Heart right ventricle (tissue), 16 donors: ENCODE measurements around the gene UQCC2. TPM values are rescaled to one million over a fixed set of nuclear protein-coding genes. Genes with fewer than 3 reads are reported as not detected.

Experiments used
- ATAC-seq, 8 donors: fragments of 200-7000 bp; cut with Tn5 transposase; one replicate each; pipeline ENCODE4 v1.9.1; 2020; ENCODE audit warnings: mild to moderate bottlenecking in 8 of 8, moderate library complexity in 8 of 8, moderate number of reproducible peaks in 1 of 8
- DNase-seq, 2 donors: peaks; one replicate each; pipeline ENCODE4 v3.0.0-alpha.2; 2020
- H3K27ac ChIP-seq, 10 donors: fragments of 200-600 bp; sonication (generic) in 2 of 10; one replicate each; pipeline versions ENCODE4 v1.5.0 to v1.8.0; 2020 to 2022; ENCODE audit warnings: mild to moderate bottlenecking in 3 of 10
- H3K27me3 ChIP-seq, 7 donors: fragments of 200-600 bp; one replicate each; pipeline ENCODE4 v1.8.0; 2021 to 2022; ENCODE audit warnings: mild to moderate bottlenecking in 2 of 7
- H3K36me3 ChIP-seq, 9 donors: fragments of 200-600 bp; sonication (generic) in 1 of 9; one replicate each; pipeline versions ENCODE4 v1.5.0 to v1.8.0; 2020 to 2022; ENCODE audit warnings: mild to moderate bottlenecking in 2 of 9
- H3K4me1 ChIP-seq, 9 donors: fragments of 200-600 bp; sonication (generic) in 1 of 9; one replicate each; pipeline versions ENCODE4 v1.5.0 to v1.8.0; 2020 to 2022; ENCODE audit warnings: mild to moderate bottlenecking in 4 of 9
- H3K4me3 ChIP-seq, 10 donors: fragments of 200-600 bp; sonication (generic) in 2 of 10; one replicate each; pipeline versions ENCODE4 v1.5.0 to v1.8.0; 2020 to 2022; ENCODE audit warnings: mild to moderate bottlenecking in 7 of 10, moderate library complexity in 2 of 10
- H3K9me3 ChIP-seq, 11 donors: fragments of 200-600 bp in 10 of 11; sonication (generic) in 2 of 11; one replicate each; pipeline versions ENCODE4 v1.5.0 to v1.8.0; 2013 to 2022; ENCODE audit warnings: mild to moderate bottlenecking in 2 of 11, control low read depth in 1 of 11, moderate library complexity in 1 of 11
- WGBS, 2 donors: extraction: QIAGEN DNeasy Blood & Tissue Kit; methylation state at CpG; one replicate each; pipeline ENCODE4 v1.1.7; 2013; ENCODE audit warnings: inconsistent platforms in 1 of 2; 5-methylcytosine and 5-hydroxymethylcytosine counted together
- intact Hi-C, 10 donors: fragments of 100-400 bp; cut with DNase I; formaldehyde crosslinking; loops; one replicate each; pipeline versions ENCODE4 v1.11.1 to v1.14.2; 2022
- polyA plus RNA-seq, 2 donors: library from polyadenylated mRNA; stranded (reverse); fragments of 200-250 nt; gene quantifications; one replicate each; pipeline ENCODE4 v1.2.3, GENCODE V29; 2013
- total RNA-seq, 10 donors: library from RNA; stranded (reverse); fragmentation: NEBNext Ultra II Directional in 3 of 10; extraction: Animal tissue kit (Norgen Biotek cat#: 25700) in 3 of 10; gene quantifications; one replicate each; pipeline versions ENCODE4 v1.2.1 to v1.2.4, GENCODE V29; 2021 to 2023
- TF ChIP-seq, protein P1 (sequence below), 9 donors: fragments of 200-600 bp; sonication (generic) in 2 of 9; IDR thresholded peaks; one replicate each; pipeline versions ENCODE4 v1.5.0 to v1.8.0; 2021 to 2022; ENCODE audit warnings: antibody characterized with exemption in 9 of 9, mild to moderate bottlenecking in 5 of 9, moderate library complexity in 1 of 9
- donor health status: Arrhythmogenic right ventricular cardiomyopathy.
- donor health status: ischemic (EF 13 %, LVEDD 7.1; RV severe dilation, severe dysfunction).
- donor health status: healthy with polysubstance abuse.
- donor health status: DM: no; HTN: yes; CAD: no.
- donor health status: DM: no; HTN: no; CAD: no.
- donor health status: ischemic (EF 25% LVEDD 6.9; RV normal size, moderate dysfunction).
- donor health status: ischemic (EF 25% LVEDD 5.7; RV mildly dilated, moderate dysfunction).
- donor health status: healthy.
- donor health status: DM: yes; HTN: yes; CAD: no.
- donor health status: Ischemic cardiomyopathy.
- donor health status: ischemic (EF 35%, LVEDD 5.7; RV mildly dilated, moderate dysfunction).
- donor health status: nonischemic (EF 11% LVEDD 7.7; RV severe dilation, severe dysfunction).
- donor health status: DM: yes; HTN: yes; CAD: no.
- donor health status: PGD.
- donor health status: ischemic (EF 29% LVEDD 5.4; RV normal size, mild dysfunction).
- donor health status: nonischemic (EF 23%, LVEDD 6.1; RV moderate dilation, normal function).

UQCC2 gene
- total and polyA plus RNA-seq, 12 donors, result 200 to 598 (median 245) TPM

DNA sequence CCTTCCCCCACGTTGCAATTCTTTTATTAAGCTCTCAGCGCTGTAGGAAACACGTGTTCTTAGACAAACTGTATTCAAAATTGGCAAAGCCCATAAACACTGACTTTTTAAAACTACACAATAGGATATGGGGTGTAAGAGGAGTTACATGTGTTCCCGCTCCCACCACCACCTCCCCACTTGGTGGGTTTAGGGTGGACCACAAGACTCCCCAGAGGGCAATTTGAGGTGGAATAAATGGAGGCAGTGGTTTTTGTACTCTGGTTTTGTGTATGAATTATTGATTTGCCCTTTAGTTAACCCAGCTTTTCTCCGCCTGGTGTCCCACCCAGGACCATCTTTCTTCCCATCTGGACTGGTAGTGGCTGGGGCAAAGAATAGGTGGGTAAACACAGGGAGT is 3.7 kb downstream of the UQCC2 start:
- TF ChIP-seq, protein P1, sequence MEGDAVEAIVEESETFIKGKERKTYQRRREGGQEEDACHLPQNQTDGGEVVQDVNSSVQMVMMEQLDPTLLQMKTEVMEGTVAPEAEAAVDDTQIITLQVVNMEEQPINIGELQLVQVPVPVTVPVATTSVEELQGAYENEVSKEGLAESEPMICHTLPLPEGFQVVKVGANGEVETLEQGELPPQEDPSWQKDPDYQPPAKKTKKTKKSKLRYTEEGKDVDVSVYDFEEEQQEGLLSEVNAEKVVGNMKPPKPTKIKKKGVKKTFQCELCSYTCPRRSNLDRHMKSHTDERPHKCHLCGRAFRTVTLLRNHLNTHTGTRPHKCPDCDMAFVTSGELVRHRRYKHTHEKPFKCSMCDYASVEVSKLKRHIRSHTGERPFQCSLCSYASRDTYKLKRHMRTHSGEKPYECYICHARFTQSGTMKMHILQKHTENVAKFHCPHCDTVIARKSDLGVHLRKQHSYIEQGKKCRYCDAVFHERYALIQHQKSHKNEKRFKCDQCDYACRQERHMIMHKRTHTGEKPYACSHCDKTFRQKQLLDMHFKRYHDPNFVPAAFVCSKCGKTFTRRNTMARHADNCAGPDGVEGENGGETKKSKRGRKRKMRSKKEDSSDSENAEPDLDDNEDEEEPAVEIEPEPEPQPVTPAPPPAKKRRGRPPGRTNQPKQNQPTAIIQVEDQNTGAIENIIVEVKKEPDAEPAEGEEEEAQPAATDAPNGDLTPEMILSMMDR (IDR thresholded peaks at IDR 0.05), result no peak
- H3K36me3 ChIP-seq, result peaks cover 0 to 43% (median 0%) of the 10 kb centered on the region in 9 donors
- WGBS, 2 donors, result 88 to 94% methylated on average over 5 of the region's 5 CpGs
- peak overlapping the region in 4 of 10 donors; percentile 82 to 95 (median 92) for H3K27ac ChIP-seq
- ATAC-seq (no peak), DNase-seq (no peak)
- H3K4me3 ChIP-seq, result no peak overlapping the region
- intact Hi-C loops, result loop anchor here in 1 of 10 donors (10.0 kb wide), 1 partner anchor 123 kb away; the partner anchor contains the start of gene BAK1
- peaks cover 6 to 48% (median 33%) of the 10 kb centered on the region in 9 donors for H3K4me1 ChIP-seq
- H3K9me3 ChIP-seq, result no peaks in the 10 kb centered on the region
- H3K27me3 ChIP-seq, result no peaks in the 10 kb centered on the region

DNA sequence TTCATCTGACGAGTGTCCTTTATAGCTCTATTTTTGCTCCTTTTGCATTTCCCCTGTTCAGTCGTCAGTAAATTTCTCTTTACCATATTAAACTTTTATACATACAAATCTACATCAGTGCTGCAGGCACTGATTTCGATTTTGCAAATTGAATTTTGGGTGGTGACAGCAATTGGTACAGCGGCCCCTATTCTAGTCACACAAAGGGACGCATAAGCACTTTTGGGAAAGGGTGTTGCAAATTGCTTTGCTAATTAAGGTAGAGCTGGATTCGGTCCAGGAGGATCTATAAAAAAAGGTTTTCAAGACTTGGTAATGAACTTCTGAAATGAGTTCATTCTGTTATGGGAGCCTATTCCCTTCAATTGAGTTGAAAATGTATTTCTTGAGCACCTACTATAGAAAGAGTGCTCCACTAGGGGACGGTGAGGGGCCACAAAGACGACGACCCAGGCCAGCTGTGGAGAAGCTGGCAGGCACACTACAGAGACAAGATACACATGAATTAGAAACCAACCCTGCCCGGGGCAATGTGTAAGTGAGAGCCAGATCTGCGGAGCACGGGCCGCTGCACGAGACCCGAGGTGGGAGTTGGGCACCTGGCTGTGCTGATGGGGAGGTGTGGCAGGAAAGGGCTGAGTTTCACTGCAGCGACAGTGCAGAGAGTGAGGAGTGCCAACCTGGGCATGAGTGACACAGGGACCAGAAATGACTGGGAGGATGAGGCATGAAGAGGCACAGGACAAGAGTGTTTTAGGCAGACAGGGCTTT is 5.4 kb downstream of the UQCC2 start:
- TF ChIP-seq, protein P1 (IDR thresholded peaks at IDR 0.05), result no peak
- Histone ChIP-seq H3K4me1 (peaks cover 6 to 50% (median 28%) of the 10 kb centered on the region in 9 donors), H3K9me3 (no peaks in the 10 kb centered on the region), H3K36me3 (peaks cover 0 to 43% (median 0%) of the 10 kb centered on the region in 9 donors), H3K27ac (no peak overlapping the region), H3K27me3 (no peaks in the 10 kb centered on the region), H3K4me3 (no peak overlapping the region)
- intact Hi-C loops, result loop anchor here in 1 of 10 donors (10.0 kb wide), 1 partner anchor 121 kb away; the partner anchor contains the start of gene BAK1
- WGBS, 2 donors, result 77 to 85% methylated on average over 16 of the region's 16 CpGs
- ATAC-seq (no peak), DNase-seq (no peak)

DNA sequence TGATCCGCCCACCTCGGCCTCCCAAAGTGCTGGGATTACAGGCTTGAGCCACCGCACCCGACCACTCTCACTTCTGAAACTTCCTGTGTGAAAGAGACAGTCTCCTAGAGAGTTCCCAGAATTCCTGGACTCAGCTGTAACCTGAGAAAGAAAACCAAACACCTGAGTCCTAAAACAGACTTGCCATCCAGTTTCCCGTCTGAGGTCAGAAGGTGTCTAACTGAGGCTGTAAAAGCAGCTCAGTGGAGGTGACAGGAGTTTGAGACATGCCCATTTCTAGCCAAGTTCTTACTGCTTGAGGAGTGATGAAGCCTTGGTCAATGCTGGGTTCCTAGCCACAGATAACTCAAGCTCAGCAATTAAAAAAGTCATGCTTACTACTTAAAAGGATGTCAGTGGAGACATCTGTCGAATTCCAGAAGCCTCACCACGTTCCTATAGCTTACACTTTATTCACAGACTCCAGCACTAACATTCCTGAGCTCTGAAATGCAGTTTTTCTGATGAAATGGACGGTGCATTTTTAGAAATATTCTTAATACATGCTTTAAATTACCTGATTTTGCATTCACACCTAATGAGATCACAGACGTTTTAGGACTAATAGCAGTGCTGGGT is 6.1 kb downstream of the UQCC2 start:
- intact Hi-C loops, result loop anchor here in 1 of 10 donors (10.0 kb wide), 1 partner anchor 121 kb away; the partner anchor contains the start of gene BAK1
- no peaks in the 10 kb centered on the region for H3K27me3 ChIP-seq
- no peaks in the 10 kb centered on the region for H3K9me3 ChIP-seq
- H3K4me3 ChIP-seq, result no peak overlapping the region
- TF ChIP-seq, protein P1 (IDR thresholded peaks at IDR 0.05), result no peak
- H3K27ac ChIP-seq, result no peak overlapping the region
- ATAC-seq (no peak), DNase-seq (no peak)
- peaks cover 6 to 50% (median 23%) of the 10 kb centered on the region in 9 donors for H3K4me1 ChIP-seq
- 87 to 92% methylated on average over 9 of the region's 9 CpGs for WGBS, 2 donors
- peaks cover 0 to 48% (median 0%) of the 10 kb centered on the region in 9 donors for H3K36me3 ChIP-seq

DNA sequence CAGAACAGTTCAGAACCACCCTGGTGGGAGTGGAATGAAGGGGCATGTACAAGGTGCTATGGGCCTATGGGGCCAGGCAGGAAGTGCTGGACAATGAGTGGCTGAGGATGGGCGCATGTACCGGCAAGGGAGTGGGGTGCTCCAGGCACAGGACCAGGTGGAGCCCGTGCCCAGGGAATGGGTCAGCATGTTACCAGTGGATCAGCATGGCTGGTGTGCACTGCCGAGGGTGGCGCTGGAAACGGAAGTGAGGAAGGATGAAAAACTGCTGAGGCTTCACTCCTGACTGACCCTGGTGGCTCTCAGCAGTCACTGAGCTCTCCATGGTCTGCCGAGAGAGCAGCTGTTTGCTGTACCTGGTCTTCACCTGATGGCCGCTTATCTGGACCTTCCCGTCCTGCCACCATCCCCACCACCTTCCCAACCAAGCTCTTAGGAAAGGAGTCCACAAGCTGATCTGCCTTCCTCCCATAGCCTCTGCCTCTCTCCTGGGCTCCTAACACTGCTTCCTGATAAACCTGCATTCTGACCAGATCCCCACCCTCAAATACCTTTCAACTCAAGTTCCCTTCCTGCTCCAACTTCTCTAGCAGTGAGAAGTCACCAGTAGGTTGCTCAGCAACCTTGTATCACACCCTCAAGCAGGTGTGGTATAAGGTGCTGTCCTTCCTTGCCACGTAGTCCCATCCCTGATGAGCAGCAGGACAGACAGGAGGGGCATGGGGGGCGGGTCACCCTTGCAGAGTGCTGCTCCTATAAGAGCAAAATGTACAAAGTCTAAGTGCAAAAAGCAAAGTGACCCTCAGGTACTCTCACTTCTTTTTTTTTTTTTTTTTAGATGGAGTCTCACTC is 7.1 kb downstream of the UQCC2 start:
- Histone ChIP-seq H3K27ac (no peak overlapping the region), H3K4me1 (peaks cover 6 to 50% (median 21%) of the 10 kb centered on the region in 9 donors), H3K9me3 (no peaks in the 10 kb centered on the region), H3K4me3 (no peak overlapping the region), H3K27me3 (no peaks in the 10 kb centered on the region), H3K36me3 (peaks cover 0 to 58% (median 0%) of the 10 kb centered on the region in 9 donors)
- ATAC-seq, result no peak
- intact Hi-C loops, result loop anchor here in 2 of 10 donors (5.0 to 10.0 kb wide), 2 partner anchors 117 to 120 kb away; partner anchors contain the start of gene BAK1 (in 1 of the 2)
- TF ChIP-seq, protein P1 (IDR thresholded peaks at IDR 0.05), result no peak
- no peak for DNase-seq
- 96 to 97% methylated on average over 11 of the region's 11 CpGs for WGBS, 2 donors
